HG03039 (cell line): Measurements from ENCODE around the gene MAD1L1.

Experiments used
- ATAC-seq: cut with Tn5 transposase; IDR thresholded peaks from one replicate; pipeline ENCODE4 v1.9.1; 2021; ENCODE audit warnings: mild to moderate bottlenecking, moderate library complexity; ENCODE audit not compliant: unreplicated experiment

The MAD1L1 gene

DNA sequence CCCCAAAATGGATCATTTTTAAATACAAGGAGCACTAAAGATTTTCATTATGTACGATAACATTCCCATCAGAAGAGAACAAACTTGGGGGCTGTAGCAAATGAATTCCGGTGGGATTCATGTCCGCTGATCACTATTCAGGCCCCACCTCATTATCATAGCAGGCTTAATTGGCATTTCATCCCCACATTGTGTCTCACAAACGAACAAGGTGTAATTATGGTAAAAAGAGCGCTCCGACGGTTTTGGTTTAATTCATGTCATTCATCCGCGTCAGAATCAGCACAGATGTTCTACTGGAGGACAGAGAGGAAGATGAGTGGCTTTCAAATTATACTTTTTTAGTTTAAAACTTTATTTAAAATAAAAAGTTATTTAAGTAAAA, 124.7 kb downstream of the MAD1L1 start:
- no peak for ATAC-seq

DNA sequence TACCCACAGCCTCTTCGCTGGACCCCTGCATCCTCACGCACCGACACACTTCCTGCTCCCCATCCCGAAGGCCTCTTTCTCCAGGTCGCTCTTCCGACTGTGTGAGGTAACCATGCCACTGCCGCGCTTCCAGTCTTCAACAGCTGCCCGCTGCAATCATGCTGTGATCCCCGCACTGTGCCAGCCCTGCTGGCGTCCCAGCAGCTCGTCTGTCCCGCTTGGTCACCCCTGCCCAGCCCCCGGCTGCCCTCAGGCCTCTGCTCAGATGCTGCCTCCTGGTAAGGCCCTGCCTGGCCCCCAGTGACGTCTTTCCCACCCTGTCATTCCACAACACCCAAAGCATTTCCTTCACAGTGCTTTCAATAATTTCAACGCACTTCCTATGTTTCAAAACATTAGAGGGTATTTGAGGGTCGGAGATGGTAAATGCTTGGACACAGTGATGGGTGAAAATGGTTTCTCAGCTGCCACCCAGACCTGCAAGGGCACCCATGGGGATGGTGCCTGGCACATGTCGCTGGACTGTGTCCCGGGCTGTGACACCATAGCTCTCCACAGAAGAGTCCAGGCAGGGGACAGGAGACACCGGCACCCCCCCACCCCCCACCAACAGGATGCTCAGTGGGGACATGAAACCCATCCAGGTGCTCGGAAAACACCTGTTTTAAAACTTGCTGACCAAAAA, 125.2 kb downstream of the MAD1L1 start:
- ATAC-seq: no peak

DNA sequence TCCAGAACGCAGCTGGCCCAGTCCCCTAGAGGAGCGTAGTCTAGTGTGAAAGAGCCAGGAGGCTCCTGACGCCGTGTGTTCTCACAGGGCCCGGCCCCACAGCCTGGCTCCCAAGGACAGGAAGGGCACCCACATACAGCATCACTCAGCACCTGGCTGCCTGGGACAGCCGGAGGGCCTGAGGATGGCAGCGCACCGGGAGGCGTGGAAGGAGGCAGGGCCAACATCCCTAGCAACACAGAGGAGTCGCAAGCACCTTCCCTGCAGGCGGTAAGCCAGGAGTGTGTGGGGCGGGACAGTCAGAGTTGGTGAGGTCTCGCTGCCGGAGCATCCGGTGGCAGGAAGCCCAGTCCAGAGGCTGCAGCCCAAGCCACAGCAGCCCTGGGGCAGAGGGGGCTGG, 125.8 kb downstream of the MAD1L1 start:
- no peak for ATAC-seq

DNA sequence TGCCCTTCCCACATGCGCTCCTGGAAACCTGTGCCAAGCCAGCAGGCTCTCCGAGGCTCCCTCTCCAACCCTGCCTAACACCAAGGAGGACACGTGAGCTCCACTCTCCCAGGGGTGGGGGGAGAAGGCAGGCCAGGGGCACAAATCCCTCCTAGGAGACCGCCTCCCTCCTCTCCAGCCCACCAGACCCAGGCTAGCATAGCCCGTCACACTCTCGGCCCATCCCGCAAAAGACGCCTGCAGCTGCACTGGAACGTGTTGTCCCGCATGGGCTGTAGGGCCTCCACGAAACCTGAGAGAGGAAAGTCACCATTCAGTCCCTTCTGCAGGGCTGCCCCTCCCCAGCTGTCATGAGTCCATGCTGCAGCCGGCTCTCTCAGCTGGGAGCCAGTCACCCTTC, 126.3 kb downstream of the MAD1L1 start:
- no peak for ATAC-seq

DNA sequence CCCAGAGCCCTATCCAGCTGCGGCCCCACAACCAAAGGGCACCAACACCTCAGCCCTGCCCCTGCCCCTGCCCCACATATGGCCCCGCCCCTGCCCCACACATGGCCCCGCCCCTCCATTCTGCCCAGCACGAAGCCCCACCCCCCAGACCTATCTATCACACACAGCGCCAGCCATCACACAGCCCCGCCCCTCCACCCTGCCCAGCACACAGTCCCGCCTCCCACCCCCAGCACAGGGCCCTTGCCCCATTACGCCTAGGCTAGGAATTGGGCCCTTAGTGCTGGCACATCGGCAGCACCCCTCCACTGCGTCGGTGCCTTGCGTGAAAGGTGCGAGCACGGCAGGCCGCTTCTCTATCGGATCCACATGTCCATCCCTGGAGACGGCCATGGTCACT, 126.8 kb downstream of the MAD1L1 start:
- no peak for ATAC-seq

DNA sequence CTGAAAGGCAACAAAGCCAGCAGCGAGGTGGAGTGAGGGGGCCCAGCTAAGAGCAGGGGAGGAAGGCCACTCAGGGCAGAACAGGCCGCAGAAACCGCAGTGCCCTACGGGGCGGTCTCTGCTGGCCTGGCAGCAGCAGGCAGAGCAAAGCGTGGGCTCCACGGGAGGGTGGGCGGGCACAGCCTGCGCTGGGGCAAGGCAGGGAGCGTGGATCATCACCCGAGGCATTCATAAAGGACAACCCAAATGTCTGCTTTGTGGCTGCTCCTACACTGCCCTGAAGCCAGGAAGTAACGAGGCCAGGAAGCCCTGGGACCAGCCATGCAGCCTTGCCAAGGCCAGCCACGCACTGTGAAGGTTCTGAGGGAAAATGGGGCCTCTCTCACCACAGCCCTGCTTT, 127.5 kb downstream of the MAD1L1 start:
- ATAC-seq: no peak

DNA sequence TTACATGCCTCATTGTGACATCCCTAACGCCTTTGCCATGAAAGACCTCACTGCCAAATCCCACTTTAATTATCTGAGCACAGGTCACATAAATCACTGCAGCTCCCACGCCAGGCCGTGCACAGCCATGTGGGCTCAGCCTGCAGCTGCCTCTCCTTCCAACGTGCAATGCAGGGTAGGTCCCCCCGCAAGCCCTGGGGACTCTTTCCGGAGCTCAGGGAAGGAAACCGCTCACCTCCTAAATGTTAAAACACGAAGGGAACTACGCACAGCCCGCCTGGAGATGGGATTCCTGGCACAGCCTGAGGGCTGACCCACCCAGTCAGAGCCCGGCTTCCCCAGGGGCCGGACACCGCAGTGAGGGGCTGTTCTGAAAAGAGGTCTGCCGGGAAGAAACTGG, 128.0 kb downstream of the MAD1L1 start:
- no peak for ATAC-seq

DNA sequence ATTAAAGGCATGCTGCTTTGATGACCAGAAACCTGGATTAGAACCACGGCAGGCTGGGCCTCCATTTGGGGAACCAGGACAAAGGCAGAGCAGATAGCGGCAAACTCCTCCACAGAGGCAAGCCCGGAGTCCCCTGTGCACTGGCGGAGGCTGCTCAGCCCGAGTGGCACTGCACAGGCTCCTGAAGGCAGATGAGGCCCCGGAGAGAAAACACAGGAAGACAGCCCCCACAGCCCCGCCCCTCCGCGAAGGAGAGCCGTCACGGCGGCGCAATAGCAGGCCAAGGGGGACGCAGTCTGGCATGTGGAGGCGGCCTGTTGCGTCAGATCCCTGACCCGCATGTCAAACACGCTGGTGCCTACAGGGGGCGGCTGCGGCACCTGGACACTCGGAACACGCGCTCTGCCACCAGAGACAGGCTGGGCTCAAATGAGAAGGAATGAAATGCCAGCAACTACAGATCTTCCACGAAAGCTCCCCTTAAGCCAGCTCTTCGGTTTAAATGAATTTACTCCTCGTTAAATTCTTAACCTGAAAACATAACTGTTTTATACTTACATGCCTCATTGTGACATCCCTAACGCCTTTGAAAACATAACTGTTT, 128.5 kb downstream of the MAD1L1 start:
- no peak for ATAC-seq

DNA sequence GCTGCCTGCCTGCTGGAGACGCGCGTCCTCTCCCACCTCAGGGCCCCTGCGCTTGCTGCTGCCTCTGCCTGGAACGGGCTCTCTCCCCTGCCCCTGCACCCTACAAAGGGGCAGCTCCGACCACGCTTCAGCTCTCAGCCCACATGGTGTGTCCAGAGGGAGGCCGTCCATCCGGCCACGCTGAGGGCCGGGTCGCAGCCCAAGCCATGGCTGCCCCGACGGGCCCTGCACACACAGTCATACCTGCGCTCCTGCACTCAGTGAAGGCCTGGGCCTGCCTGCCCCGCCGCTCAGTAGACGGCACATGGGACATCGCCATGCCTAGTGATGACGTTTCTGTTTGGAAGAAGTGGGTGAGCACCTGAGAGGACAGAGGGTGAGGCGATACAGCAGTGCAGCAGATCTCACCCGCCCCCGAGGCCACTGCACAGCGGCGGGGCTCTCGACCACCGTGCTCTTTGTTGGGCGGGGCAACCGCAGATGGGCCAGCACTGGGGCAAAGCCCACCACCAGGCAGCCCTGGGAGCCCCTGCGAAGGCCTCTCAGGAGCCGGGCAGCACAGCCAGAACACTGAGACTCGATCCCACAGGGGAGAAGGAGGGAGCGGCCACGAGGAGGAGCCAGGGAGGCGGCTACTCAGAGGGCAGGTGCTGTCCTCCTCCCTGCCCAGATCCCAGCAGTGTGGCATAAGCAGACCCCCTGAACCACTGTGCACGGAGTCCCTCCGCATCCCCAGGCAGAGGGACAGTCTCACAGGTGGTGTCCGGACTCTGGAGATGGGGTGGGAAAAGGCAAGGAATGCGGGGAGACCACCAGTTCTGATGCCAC, 129.5 kb downstream of the MAD1L1 start:
- ATAC-seq: no peak

DNA sequence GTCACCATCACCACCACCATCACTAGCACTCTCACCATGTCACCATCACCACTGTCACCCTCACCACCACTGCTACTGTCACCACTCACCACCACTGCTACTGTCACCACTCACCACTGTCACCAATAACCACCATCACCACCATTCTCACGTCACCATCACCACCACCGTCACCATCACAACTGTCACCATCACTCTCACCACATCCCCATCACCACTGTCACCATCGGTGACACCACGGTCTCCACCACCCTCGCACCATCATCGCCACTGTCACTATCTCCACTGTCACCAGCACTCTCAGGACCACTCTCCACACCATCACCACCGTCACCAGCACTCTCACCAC, 130.4 kb downstream of the MAD1L1 start:
- ATAC-seq: no peak

DNA sequence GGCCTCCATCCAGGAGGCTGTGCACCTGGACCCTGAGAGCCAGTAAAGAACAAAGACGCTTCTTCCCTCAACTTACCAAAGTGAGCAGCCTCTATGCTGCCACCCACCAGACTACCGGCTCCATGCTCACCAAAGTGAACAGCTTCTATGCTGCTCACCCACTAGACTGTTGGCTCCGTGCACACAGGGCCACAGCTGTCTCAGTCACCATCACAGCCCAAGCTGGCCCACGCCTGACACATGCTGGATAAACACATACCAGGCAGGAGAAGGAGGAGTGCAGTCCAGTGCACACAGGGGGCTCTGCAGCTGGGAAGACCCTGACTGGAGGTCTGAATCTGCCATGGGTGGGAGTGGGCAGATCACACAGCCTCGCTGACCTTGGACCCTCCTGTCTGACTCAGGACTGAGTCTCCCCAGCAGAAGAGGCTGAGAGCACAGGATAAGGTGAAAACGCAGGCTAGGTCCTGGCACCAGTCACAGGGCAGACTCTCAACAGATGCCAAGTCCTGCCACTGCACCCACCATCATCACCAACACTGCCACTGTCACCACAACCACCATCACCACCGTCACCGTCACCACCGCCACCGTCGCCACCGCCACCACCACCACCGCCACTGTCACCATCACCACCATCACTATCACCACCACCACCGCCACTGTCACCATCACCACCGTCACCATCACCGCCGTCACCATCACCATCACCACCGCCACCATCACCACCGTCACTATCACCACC, 130.9 kb downstream of the MAD1L1 start:
- no peak for ATAC-seq

DNA sequence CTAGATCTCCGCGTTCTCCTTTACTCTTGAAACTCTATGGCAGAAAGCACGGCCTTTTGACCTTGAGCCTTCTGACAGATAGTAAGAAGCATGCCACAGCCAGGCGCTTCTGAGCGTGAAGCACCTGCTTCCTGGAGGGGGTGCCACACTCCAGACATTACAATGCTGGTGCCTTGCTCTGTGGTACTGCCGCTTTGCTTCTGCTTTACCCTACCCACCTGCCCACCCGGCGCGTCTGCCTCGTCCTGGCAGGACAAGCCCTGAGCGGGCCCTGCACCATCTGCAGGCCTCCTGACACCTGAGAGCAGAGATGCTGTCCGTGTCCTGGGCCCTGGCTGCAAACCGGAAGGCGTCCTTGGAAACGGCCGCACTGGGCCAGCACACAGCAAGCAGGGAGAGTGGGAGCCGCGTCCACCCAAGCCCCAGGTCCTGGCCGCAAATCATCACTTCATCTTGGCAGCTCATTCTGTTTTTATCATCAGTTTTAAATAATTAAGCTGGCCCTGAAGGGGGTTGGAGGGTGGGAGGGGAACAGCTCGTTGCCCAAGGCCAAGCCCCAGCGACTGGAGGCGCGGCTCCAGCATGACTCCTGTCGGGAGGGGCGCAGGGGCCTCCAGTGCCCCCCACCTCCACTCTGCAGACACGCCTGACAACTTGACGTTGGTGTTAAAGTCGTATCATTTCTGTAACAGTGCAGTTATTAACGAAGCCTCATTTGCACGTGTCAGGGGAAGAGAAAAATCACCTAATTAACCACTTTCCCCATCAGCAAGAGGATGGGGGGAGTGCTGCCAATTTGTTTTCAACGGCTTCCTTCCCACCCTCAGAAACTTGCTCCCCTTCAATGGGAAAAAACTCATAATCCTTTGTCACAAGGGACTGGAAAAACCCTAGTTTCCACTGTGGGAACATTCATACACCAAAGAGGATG, 132.2 kb downstream of the MAD1L1 start:
- ATAC-seq: no peak

DNA sequence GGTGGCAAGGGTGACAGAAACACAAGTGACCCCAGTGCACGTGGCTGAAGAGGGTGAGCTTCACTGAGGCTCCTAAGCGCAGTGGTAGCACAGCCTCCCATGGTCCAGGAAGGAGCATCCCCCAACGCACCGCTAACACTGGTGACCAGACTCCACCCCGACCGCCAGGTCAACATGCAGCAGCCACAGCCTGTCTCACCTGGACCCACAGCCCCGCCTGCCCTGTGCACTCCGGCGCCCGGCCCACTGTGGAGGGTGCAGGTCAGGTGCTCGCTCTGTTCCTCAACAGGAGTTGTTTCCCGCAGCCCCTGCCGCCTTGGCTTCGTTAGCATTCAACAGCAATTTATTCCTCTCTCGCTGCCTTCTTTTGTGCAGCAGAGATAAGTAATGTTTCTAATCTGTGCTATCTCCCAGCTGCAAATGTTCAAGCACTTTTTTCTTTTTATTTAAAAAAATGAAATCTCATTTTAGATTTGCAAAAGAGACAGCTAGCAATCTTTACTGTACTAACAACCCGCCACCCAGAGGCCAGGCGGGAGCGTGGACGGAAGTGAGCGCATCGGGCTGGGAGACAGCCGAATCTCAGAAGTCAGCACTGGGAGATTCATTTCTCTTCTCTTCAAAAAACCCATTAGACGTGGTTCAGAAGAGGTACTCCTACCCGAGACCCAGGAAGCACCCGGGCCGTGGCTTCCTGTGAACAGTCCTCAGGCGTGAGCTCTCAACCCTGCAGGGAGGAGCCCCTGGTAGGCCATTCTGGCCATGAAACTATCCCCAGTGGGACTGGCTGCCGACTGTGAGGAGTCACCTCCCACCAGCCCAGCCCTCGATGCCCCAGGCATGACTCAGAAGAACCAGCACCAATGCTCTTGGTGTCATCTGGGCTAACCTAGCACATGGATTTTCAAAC, 133.4 kb downstream of the MAD1L1 start:
- no peak for ATAC-seq

DNA sequence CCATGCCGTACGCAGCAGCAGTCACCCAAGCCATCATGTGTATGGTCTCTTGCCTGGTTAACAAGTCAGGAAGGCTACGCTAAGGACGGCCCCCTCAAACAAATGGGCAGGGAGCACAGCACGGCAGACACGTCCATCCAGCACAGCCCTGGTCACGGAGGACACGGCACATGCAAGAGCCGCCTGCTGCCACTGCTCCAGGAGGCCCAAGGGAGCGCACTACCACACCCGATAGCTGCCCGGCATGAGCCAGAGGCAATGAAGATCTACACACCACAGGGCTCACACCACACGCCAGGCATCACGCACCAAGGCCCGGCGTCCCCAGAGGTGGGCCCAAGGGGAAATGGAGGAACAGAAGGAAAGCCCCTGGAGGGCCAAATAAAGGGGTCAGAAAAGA, 134.2 kb downstream of the MAD1L1 start:
- no peak for ATAC-seq

DNA sequence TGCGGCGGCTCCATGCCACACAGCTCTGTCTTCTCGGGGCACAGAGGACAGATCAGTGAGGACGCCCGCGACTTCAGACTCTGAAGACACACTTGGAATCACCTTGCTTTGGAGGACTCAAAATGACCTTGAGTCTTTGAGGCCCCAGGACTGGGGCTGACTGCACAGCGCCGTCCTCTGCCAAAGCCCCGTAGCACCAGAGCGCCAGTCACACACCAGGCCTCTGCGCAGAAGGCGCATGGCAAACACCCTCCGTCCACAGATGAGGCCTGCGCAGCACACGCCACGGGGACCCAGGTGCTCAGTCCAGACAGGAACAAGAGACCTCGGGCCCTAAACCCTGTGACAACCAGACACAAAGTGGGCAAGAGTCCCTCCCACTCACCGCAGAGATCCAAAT, 134.7 kb downstream of the MAD1L1 start:
- no peak for ATAC-seq

DNA sequence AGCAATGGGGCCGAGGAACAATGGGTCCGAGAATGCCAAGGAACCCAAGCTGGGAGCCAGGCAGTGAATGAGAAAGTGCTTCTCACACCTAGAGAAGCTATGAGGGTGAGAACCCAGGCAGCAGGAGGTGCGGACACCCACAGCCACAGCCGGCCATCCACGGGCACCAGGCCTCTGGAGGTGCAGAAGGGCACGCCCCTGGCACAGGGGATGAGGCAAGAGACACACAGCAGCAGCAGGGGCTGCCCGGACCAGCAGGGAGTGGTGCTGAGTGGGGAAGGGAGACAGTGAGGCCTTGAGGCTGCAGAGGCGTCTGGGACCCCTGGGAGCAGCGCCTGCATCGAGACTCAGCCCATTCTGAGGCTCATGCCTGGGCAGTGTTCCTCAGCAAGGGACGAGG, 135.3 kb downstream of the MAD1L1 start:
- no peak for ATAC-seq

DNA sequence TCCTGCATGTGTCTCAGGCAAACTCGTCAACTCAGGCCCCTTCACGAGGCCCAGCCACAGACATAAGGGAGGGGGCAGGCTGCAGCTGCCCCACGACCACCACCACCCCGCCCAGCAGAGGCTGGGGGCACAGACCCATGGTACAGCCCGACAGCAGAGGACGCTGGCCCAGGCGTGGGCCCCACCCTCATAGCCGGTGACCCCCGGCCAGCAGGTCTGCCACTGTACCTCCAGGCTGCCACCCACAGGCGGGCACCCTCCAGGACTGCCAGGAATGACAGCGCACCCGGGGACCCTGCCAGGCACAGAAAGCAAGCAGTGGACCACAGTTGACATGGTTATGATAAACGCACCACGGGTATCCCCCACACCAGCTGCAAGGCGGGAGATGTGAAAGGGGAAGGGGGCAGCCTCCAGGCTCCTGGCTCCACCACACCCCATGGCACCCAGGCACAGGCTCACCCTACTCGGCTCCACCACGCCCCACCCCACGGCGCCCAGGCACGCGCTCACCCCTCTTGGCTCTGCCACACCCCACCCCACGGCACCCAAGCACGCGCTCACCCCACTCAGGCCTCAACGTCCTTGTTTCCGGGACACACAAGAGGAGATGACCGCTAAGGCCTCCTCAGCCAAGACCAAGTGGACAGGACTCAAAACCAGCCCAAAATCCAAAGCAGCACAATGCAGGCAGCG, 135.9 kb downstream of the MAD1L1 start:
- no peak for ATAC-seq

DNA sequence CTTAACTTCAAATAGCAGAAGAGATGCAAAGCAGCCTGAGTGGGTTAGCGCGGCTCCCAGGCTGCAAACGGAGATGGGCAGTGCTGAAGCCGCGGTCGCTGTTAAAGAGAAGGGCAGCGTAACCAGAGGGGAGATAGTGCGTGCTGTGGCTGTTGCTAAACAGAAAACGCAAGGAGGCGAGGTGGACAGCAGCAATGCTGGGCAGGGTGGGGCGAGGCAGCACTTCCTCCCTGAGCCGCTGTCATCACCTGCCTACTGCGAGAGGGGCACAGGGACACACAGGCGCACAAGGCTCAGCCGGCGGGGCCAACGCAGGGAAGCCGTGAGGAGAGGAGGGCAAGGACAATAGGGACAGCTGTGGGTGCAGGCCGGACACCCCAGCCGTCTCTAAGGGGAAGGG, 137.3 kb downstream of the MAD1L1 start:
- no peak for ATAC-seq
